IPS DF 4.7 (cell line): Measurements from ENCODE around the gene NLRP7.
"Not testable (repeated sequence)": the region's sequence is repeated elsewhere in the genome, so short reads cannot be mapped to it uniquely, and the experiment has no call there.

Experiments
- DNase-seq: peaks from one replicate; pipeline ENCODE4 v3.0.0-alpha.2; 2013; ENCODE audit warnings: low spot score; ENCODE audit errors: extremely low read depth

The NLRP7 gene

DNA sequence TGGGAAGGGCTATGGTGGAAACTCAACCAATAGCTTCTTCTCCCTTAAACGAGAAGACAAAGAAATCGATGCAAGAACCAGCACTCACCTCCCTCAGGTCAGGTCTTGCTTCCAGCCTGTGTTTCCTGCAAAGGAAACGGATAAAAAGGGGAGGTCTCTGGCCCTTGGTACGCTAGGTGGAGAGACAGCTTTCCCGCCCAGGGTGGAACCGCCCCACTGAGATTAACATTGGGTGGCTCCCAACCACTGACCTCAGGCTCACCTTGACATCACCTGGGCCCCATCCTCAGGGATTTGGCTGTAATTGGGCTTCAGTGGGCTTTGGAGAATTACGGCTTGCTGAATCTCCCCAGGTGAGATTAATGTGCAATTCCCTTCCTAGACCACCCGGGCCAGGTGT lies at the start of gene NLRP7:
Gene NLRP7, minus strand, starts transcription at position 150 of the 400 bp plus-strand sequence.
- no peak for DNase-seq

DNA sequence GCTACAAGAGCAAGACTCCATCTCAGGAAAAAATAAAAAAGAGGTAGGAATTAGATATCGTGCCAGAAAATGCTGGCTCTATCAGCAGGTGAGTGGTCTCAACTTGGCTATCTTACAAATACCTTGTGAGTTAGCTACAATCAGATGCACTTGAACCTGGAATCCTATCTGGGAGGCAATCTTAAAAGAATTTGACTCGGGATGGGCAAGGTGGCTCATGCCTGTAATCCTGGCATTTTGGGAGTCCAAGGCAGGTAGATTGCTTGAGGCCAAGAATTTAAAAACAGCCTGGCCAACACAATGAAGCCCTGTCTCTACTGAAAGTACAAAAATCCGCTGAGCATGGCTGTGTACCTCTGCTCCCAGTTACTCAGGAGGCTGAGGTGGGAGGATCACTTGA lies 48.2 kb upstream of the NLRP7 start:
- DNase-seq = no peak

DNA sequence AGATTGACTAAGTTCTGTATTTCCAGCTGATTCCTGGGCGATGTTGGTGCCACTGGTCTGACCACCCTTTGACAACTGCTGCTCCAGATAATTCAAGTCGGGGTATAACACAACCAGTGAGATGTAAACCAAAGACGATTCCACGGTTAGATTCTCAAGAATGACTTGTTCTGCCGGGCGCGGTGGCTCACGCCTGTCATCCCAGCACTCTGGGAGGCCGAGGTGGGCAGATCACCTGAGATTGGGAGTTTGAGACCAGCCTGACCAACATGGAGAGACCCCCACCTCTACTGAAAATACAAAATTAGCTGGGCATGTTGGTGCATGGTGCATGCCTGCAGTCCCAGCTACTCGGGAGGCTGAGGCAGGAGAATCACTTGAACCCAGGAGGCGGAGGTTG lies 42.2 kb upstream of the NLRP7 start:
- not testable (repeated sequence) for DNase-seq

DNA sequence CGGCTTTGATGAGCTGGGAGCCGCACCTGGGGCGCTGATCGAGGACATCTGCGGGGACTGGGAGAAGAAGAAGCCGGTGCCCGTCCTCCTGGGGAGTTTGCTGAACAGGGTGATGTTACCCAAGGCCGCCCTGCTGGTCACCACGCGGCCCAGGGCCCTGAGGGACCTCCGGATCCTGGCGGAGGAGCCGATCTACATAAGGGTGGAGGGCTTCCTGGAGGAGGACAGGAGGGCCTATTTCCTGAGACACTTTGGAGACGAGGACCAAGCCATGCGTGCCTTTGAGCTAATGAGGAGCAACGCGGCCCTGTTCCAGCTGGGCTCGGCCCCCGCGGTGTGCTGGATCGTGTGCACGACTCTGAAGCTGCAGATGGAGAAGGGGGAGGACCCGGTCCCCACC lies 35.2 kb upstream of the NLRP7 start:
- DNase-seq = not testable (repeated sequence)

DNA sequence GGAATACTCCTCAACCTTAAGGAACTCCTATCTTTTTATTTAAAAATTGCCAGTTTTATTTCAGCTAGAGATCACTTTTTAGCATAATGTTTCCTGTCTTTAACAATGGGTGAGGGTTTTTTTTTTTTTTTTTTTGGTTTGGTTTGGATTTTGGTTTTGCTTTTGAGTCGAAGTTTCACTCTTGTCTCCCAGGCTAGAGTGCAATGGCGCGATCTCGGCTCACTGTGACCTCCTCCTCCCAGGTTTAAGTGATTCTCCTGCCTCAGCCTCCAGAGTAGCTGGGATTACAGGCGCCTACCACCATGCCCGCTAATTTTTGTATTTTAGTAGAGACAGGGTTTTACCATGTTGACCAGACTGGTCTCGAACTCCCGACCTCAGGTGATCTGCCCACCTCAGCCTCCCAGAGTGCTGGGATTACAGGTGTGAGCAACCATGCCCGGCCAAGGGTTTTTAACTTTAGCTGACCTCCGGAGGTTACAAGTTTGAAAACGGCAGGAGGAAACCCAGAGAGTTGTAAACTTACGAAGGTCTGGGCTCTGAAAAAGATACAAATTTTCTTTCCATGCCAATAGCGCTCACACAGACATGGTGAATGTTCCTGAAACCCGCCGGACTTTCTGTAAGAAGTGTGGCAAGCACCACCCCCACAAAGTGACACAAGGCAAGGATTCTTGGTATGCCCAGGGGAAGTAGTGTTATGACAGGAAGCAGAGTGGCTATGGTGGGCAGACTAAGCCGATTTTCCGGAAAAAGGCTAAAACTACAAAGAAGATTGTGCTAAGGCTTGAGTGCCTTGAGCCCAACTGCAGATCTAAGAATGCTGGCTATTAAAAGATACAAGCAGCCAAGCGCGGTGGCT lies 26.1 kb upstream of the NLRP7 start:
- DNase-seq = not testable (repeated sequence)

DNA sequence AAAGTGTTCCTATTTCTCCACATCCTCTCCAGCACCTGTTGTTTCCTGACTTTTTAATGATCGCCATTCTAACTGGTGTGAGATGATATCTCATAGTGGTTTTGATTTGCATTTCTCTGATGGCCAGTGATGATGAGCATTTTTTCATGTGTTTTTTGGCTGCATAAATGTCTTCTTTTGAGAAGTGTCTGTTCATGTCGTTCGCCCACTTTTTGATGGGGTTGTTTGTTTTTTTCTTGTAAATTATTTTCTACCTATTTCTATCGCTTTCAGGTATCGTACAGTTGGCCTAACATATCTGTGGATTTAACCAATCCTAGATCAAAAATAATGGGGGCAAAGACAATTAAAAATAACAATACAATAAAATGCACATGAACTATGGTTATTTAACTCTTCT lies 24.1 kb upstream of the NLRP7 start:
- DNase-seq = not testable (repeated sequence)

DNA sequence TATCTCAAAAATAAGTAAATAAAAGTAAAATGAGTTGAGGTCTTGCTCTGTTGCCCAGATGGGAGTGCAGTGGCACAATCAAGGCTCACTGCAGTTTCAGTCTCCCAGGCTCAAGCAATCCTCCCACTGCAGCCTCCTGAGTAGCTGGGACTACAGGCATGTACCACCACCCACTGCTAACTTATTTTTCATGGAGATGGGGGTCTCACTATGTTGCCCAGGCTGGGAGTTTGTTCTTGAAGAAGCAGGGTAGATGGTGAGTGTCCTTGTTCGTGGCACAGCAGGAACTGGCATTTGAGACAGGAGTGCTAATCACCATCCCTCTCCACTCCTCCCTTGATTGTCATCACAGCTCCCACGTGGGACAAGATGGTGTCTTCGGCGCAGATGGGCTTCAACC lies 22.3 kb upstream of the NLRP7 start:
- DNase-seq = no peak

DNA sequence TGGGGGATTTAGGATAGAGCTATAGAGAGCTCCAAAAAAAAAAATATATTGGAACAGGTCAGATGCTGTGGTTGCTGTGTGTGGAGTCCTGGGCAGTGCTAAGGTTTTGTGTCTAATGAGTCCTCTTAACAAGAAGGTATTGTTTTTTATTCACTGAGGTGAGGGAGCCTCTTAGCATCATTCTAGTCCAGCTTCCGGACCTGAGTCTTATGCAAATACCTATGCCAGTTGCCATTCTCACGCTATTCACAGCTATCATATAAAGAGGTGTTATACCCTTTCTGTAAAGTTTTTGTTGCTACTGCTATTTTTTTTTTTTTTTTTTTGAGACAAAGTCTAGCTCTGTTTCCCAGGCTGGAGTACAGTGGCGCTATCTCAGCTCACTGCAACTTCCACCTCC lies 20.3 kb upstream of the NLRP7 start:
- no peak for DNase-seq

DNA sequence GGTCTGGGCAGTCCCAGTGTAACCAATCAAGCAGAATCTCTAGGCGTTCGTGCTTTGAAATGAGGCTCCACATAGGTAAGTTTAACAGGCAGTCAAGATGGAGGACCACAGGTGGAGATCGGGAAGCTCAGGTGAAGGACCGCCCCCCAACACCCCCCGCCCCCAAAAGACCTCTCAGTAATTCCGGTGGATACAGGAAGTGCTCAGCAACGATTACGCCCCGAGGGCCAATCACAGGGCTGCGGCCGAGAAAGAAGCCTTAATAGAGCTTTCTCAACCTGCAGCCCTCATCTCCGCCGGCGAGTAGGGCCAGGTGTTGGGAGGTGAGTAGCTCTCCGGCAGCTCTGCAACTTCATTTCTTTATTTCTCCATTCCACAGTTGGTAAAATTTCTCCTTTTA lies 17.7 kb upstream of the NLRP7 start:
- DNase-seq = not testable (repeated sequence)

DNA sequence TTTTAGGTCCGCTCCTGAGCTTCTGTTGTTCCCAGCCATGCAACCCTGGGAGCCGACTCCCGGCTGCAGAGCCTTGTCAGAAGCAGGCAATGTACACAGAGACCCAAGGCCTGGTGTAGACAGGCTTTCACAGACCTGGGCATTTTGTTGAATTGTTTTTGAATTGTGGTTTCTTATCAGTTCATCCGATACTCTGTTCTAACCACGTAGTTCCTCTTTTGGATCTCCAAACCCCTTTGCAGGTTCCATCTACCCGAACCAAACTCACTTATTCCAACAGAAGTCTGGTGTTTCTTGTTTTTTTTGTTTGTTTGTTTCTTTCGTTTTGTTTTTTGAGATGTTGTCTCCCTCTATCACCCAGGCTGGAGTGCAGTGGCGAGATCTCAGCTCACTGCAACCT lies 12.5 kb upstream of the NLRP7 start:
- no peak for DNase-seq

DNA sequence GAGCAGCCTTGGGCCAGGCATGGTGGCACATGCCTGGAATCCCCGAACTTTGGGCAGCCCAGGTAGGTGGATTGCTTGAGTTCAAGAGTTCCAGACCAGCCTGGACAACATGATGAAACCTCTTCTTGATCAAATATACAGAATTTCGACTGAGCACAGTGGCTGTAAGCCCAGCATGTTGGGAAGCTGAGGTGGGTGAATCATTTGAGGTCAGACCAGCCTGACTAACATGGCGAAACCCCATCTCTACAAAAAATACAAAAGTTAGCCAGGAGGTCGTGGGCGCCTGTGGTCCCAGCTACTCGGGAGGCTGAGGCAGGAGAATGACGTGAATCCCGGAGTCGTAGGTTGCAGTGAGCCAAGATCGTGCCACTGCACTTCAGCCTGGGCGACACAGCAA lies 8.0 kb upstream of the NLRP7 start:
- DNase-seq = no peak

DNA sequence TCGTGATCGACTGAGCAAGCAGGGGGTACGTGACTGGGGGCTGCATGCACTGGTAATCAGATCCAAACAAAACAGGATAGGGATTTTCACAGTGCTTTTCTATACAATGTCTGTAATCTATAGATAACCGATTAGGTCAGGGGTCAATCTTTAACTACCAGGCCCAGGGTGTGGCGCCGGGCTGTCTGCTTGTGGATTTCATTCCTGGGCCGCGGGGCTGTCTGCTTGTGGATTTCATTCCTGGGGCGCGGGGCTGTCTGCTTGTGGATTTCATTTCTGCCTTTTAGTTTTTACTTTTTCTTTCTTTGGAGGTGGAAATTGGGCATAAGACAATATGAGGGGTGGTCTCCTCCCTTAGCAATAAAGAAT lies 6.0 kb upstream of the NLRP7 start:
- not testable (repeated sequence) for DNase-seq

DNA sequence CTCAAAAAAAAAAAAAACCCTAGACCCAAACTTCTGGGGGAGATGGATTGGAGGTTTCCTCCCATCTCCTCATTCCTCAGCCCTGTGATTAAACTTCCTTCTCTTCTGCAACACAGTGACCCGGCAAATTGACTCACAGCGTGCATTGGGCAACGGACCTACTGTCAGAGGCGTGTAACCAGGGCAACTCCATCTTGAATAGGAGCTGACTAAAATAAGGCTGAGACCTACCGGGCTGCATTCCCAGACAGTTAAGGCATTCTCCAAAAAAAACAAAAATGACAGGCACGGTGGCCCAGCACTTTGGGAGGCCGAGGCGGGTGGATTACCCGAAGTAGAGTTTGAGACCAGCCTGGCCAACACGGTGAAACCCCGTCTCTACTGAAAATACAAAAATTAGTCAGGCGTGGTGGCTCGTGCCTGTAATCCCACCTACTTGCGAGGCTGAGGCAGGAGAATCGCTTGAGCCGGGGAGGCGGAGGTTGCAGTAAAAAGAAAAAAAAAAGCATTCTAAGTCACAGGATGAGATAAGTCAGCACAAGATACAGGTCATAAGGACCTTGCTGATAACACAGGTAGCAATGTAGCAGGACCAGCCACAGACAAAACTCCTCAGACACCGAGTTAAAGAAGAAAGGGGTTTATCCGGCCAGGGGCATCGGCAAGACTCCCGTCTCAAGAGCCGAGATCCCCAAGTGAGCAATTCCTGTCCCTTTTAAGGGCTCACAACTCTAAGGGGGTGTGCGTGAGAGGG lies 5.4 kb upstream of the NLRP7 start:
- no peak for DNase-seq

DNA sequence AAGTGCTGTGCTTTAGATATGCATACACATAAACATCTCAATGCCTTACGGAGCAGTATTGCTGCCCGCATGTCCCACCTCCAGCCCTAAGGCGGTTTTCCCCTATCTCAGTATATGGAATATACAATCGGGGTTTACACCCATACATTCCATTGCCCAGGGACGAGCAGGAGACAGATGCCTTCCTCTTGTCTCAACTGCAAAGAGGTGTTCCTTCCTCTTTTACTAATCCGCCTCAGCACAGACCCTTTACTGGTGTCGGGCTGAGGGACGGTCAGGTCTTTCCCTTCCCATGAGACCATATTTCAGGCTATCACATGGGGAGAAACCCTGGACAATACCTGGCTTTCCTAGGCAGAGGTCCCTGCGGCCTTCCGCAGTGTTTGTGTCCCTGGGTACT lies 3.2 kb upstream of the NLRP7 start:
- not testable (repeated sequence) for DNase-seq

DNA sequence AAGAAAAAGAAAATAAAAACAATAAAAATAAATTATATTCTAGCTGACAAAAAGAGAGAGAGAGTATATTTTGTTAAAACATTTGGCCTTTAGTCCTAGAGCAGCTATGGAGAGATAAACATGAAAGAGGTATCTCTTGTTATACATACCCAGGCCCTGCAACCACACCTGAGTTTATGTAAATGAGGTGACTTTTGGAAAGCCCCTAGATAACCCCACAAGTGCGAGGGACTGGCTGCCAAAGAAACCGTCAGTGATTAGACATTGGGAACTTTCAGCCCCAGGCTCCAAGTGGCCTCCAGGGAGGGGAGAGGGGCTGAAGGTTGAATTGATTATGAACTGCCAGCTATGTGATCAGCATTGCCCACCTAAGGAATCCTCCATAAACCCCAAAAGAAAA lies 2.1 kb upstream of the NLRP7 start:
- no peak for DNase-seq

DNA sequence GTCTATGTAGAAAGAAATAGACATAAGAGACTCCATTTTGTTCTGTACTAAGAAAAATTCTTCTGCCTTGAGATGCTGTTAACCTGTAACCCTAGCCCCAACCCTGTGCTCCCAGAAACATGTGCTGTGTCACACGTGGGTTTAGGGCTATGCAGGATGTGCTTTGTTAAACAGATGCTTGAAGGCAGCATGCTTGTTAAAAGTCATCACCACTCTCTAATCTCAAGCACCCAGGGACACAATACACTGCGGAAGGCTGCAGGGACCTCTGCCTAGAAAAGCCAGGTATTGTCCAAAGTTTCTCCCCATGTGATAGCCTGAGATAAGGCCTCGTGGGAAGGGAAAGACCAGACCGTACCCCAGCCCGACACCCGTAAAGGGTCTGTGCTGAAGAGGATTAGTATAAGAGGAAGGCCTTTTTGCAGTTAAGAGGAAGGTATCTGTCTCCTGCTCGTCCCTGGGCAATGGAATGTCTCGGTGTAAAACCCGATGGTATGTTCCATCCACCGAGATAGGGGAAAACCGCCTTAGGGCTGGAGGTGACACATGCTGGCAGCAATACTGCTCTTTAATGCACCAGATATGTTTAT lies 3.5 kb downstream of the NLRP7 start:
- not testable (repeated sequence) for DNase-seq

DNA sequence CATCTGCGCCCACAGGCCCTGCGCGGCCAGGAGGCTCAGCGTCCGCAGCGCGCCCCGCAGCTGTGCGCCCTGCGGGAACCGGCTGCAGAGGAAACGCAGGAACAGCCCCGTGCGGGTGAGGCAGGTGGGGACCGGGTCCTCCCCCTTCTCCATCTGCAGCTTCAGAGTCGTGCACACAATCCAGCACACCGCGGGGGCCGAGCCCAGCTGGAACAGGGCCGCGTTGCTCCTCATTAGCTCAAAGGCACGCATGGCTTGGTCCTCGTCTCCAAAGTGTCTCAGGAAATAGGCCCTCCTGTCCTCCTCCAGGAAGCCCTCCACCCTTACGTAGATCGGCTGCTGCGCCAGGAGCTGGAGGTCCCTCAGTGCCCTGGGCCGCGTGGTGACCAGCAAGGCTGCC lies 7.8 kb downstream of the NLRP7 start:
- DNase-seq = not testable (repeated sequence)

DNA sequence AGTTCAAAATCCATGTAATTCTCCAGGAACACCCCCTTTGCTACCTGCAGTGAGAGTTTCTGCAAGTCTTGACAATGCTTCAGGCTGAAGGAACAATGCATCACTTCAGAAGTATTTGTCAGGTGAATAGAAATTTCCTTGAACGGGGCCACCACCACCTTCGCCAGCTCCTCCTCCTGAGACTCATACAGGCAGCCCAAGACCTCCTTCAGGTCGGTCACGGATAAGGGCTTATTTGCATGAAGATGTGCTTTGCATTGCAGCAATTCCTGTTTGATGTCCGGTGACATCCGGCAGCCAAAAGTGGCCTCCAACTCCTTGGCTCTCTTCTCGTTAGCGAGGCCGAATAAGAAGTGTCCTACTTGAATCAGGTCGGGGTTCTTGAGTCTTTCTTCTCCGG lies 8.4 kb downstream of the NLRP7 start:
- no peak for DNase-seq

DNA sequence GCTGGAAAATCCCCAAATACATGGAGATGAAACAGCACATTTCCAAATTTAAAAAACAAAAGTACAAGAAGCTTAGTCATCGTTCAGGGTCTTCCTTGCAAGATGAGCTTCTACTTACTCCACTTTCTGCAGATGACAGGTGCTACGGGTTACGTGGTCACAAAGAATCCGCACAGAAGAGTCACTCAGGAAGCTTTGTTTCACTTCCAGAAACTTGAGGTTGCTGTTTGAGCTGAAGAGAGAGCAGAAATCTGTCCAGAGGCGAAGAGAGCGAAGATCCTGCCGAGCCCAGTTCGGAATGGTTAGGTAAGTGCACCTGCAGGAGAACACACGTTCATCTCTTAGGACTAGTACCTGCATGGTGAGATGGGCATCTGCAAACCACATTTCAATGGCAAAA lies 9.4 kb downstream of the NLRP7 start:
- no peak for DNase-seq

DNA sequence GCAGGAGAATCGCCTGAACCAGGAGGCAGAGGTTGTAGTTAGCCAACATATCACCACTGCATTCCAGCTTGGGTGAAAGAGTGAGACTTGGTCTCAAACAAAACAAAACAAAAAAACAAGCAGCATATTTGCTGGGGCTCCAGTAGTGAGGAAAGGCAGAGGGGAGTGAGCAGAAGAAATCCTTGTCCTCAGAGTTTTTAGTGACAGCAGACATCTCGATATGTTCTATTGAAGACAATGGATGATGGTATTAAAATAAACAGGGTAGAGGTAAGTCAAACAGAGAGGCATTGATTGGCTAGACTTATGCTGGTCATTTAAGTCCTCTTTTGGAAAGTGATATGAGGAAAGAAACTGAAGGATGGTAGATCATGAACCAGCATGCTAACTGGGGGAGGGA lies 19.0 kb downstream of the NLRP7 start:
- DNase-seq = no peak

DNA sequence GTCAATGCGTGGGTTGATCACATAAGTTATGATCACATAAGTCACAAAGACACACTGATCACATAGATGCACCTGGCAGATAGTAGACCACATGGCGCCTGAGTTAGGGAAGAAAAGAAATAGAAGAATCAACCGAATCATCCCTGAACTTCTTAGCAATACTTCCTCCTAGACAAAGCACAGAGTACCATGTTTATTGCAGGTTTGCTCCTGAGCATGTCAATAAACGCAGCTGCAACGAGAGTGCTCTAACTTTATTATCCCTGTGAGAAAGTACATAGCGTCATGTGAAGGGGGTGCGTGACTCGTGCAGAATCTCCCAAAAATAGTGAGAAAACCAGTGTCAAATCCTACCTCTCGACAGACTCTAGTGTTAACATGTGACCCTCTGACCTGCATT lies 24.1 kb downstream of the NLRP7 start:
- no peak for DNase-seq

DNA sequence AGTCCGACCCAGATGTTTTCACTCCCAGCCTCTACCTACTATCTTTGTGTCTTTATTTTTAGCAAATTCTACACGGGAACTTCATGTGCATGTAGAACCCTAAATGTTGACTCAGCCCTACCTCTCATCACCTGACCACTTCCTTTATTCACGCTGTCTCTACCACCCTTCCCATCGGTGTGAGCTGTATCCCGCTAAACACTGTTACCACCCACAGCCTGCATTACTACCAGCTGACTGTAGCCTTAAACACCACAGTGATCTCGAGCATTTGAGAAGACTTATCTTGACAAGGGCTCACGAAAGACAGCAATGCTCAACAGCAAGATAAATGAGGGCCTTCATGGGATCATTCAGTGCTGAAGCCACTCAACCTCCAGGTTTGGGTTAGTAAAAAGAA lies 26.2 kb downstream of the NLRP7 start:
- no peak for DNase-seq
